Measurements from ENCODE around the gene C3orf18. TPM values are rescaled to one million over a fixed set of nuclear protein-coding genes. Genes with fewer than 3 reads are reported as not detected.

C3orf18 gene
- total RNA-seq, 1 experiment from 2014 or later: 7.1 TPM

- DNase-seq: no peak
- Histone ChIP-seq H3K4ac (ENCODE audit: low read depth, low read length) (no peak overlapping the region), H4K20me1 (ENCODE audit: control insufficient read depth, insufficient read depth, insufficient read length) (no peaks in the 10 kb centered on the region), H3K56ac (ENCODE audit: insufficient read length, low read depth, low read length) (no peak overlapping the region), H3K18ac (ENCODE audit: insufficient read length, low read depth, low read length) (no peak overlapping the region), H3K4me2 (ENCODE audit: insufficient read depth, insufficient read length, low read length) (peak overlapping the region; percentile 58), H3K27ac (ENCODE audit: insufficient read length, low read depth, low read length) (no peak overlapping the region), H2BK20ac (ENCODE audit: low read depth, low read length, poor library complexity, severe bottlenecking) (no peak overlapping the region), H3K79me2 (ENCODE audit: insufficient read depth, low read length) (no peaks in the 10 kb centered on the region), H3T11ph (ENCODE audit: low read length) (no peak overlapping the region), H3K27me3 (ENCODE audit: insufficient read depth, low read length) (peaks cover 3% of the 10 kb centered on the region; the same call in 1 of the 2 replicates), H3K4me1 (ENCODE audit: insufficient read depth, low read length) (no peaks in the 10 kb centered on the region; the same call in 1 of the 2 replicates), H4K91ac (ENCODE audit: insufficient read length, low read depth, low read length) (no peak overlapping the region), H4K5ac (ENCODE audit: insufficient read length, low read depth, low read length) (no peak overlapping the region), H2BK5ac (ENCODE audit: insufficient read length, low read length) (no peak overlapping the region), H2AK5ac (ENCODE audit: insufficient read length, low read length) (no peak overlapping the region), H4K8ac (replicated peaks; ENCODE audit: insufficient read length, low read depth, low read length) (no peak overlapping the region), H2AFZ (ENCODE audit: low read length) (no peak overlapping the region), H3K23ac (ENCODE audit: insufficient read length, low read depth, low read length) (no peak overlapping the region), H3K9ac (ENCODE audit: extremely low read depth, insufficient read length, low read length) (no peak overlapping the region), H3K9me3 (ENCODE audit: control insufficient read depth, low read depth, low read length) (no peaks in the 10 kb centered on the region), H3K23me2 (ENCODE audit: insufficient read length, low read depth, low read length, poor library complexity, severe bottlenecking) (peaks cover 10% of the 10 kb centered on the region), H3K79me1 (ENCODE audit: insufficient read depth, low read depth, low read length, poor library complexity, severe bottlenecking) (no peaks in the 10 kb centered on the region), H2BK12ac (ENCODE audit: insufficient read length, low read depth, low read length) (no peak overlapping the region), H2BK120ac (ENCODE audit: low read depth, low read length, poor library complexity, severe bottlenecking) (no peak overlapping the region), H3K14ac (ENCODE audit: insufficient read depth, low read length) (no peak overlapping the region), H2BK15ac (ENCODE audit: low read depth, low read length) (no peak overlapping the region)
- peak overlapping the region; percentile 97 to 99 for H3K4me3 Mint-ChIP-seq
- TF ChIP-seq CTCF (conservative IDR thresholded peaks at IDR 0.05): no peak
- peaks cover 7 to 18% of the 10 kb centered on the region in 2 experiments for H3K4me1 Mint-ChIP-seq
- WGBS (ENCODE audit: extremely low coverage, insufficient read length, low lambda C conversion rate): no CpG with 5 or more reads among the region's 5 CpGs
- H3K27me3 Mint-ChIP-seq (ENCODE audit: low read depth): peaks cover 13% of the 10 kb centered on the region
- H3K36me3 Mint-ChIP-seq (ENCODE audit: insufficient read depth in 1 of 3, low read depth in 3 of 3): peaks cover 0 to 1% (median 0%) of the 10 kb centered on the region in 3 experiments; a peak in 1 of 7 replicates
- no peaks in the 10 kb centered on the region for H3K9me3 Mint-ChIP-seq
- H3K27ac Mint-ChIP-seq: no peak overlapping the region; a peak in 1 of 7 replicates
Observed at GRCh38 chr3:50570508-50571279, 3.1 kb upstream of the C3orf18 start.

Data from H9 (cell line).